ENCODE results near the gene SMIM3. TPM values are rescaled to one million over a fixed set of nuclear protein-coding genes. Genes with fewer than 3 reads are reported as not detected.

SMIM3 gene
- total and polyA plus RNA-seq, 10 of the 15 experiments (the other 5 are each of a cell fraction or from before 2014, with no cell fraction given) = 1.0 to 14.3 (median 7.7) TPM

- TF ChIP-seq, protein P1, sequence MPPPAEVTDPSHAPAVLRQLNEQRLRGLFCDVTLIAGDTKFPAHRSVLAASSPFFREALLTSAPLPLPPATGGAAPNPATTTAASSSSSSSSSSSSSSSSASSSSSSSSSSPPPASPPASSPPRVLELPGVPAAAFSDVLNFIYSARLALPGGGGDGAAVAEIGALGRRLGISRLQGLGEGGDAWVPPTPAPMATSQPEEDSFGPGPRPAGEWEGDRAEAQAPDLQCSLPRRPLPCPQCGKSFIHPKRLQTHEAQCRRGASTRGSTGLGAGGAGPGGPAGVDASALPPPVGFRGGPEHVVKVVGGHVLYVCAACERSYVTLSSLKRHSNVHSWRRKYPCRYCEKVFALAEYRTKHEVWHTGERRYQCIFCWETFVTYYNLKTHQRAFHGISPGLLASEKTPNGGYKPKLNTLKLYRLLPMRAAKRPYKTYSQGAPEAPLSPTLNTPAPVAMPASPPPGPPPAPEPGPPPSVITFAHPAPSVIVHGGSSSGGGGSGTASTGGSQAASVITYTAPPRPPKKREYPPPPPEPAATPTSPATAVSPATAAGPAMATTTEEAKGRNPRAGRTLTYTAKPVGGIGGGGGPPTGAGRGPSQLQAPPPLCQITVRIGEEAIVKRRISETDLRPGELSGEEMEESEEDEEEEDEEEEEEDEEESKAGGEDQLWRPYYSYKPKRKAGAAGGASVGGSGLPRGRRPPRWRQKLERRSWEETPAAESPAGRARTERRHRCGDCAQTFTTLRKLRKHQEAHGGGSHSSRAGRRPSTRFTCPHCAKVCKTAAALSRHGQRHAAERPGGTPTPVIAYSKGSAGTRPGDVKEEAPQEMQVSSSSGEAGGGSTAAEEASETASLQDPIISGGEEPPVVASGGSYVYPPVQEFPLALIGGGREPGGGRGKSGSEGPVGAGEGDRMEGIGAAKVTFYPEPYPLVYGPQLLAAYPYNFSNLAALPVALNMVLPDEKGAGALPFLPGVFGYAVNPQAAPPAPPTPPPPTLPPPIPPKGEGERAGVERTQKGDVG (CRISPR knock-in tag; IDR thresholded peaks at IDR 0.05) = no peak
- TF ChIP-seq CBX3 (IDR thresholded peaks at IDR 0.05; ENCODE audit: borderline replicate concordance, low read depth) (no peak), PKNOX1 (IDR thresholded peaks at IDR 0.05) (no peak), ESRRA (IDR thresholded peaks at IDR 0.05; ENCODE audit: low read length) (no peak), NKRF (conservative IDR thresholded peaks at IDR 0.05) (no peak)
Observed at GRCh38 chr5:150782850-150783249, 4.3 kb downstream of the SMIM3 start (continued).

Measured in GM12878 (cell line).